WTC11 (cell line): Measurements from ENCODE around the gene HINT2. TPM values are rescaled to one million over a fixed set of nuclear protein-coding genes. Genes with fewer than 3 reads are reported as not detected.

Experiments
- ATAC-seq: fragments of 200-7000 bp; cut with Tn5 transposase; 2 replicates; pipeline ENCODE4 v1.10.0; 2021; ENCODE audit warnings: mild to moderate bottlenecking, moderate library complexity
- CTCF ChIA-PET: fragments of 300-600 bp; sonication (Branson Sonifier 250); formaldehyde crosslinking; loops from one replicate; lab custom pipeline; 2021; ENCODE audit warnings: antibody characterized with exemption; lab: Charles Lee
- POLR2A ChIA-PET: fragments of 350-600 bp; sonication (Branson Sonifier 250); formaldehyde crosslinking; loops from one replicate; lab custom pipeline; 2021; ENCODE audit warnings: antibody characterized with exemption; lab: Charles Lee
- DNase-seq: peaks from one replicate; pipeline ENCODE4 v3.0.0; 2021; ENCODE audit warnings: low spot score
- H3K27ac Mint-ChIP-seq: 2 replicates; pipeline ENCODE4 v1.8.0; 2021; ENCODE audit warnings: mixed read lengths
- H3K27me3 Mint-ChIP-seq: 2 replicates; pipeline ENCODE4 v1.8.0; 2021; ENCODE audit warnings: low read depth, mild to moderate bottlenecking, moderate library complexity, mixed read lengths
- H3K36me3 Mint-ChIP-seq: 2 replicates; pipeline ENCODE4 v1.8.0; 2021; ENCODE audit warnings: mixed read lengths
- H3K4me1 Mint-ChIP-seq: 2 replicates; pipeline ENCODE4 v1.8.0; 2022; ENCODE audit warnings: mixed read lengths
- H3K4me3 Mint-ChIP-seq: 2 replicates; pipeline ENCODE4 v1.8.0; 2021; ENCODE audit warnings: mild to moderate bottlenecking, moderate library complexity, mixed read lengths
- H3K9me3 Mint-ChIP-seq: 2 replicates; pipeline ENCODE4 v1.8.0; 2021; ENCODE audit warnings: mixed read lengths
- AR ChIP-seq: fragments of 250-450 bp; sonication (Bioruptor Pico); IDR thresholded peaks from 2 replicates; pipeline ENCODE4 v1.9.0; 2021; ENCODE audit warnings: mild to moderate bottlenecking
- ATF1 ChIP-seq: sonication (generic); formaldehyde crosslinking; IDR thresholded peaks from 2 replicates; pipeline ENCODE4 v1.8.1; 2023; ENCODE audit warnings: mild to moderate bottlenecking, moderate library complexity, missing genetic modification reagents
- ATF2 ChIP-seq: sonication (generic); formaldehyde crosslinking; IDR thresholded peaks from 2 replicates; pipeline ENCODE4 v1.8.1; 2022; ENCODE audit warnings: low read depth, missing genetic modification reagents, borderline replicate concordance
- CDX4 ChIP-seq: fragments of 250-450 bp; sonication (Bioruptor Pico); IDR thresholded peaks from 2 replicates; pipeline ENCODE4 v1.9.0; 2021; ENCODE audit warnings: moderate library complexity, mild to moderate bottlenecking, inconsistent platforms, borderline replicate concordance
- CREB1 ChIP-seq: sonication (generic); formaldehyde crosslinking; IDR thresholded peaks from 2 replicates; pipeline ENCODE4 v1.8.0; 2023; ENCODE audit warnings: mild to moderate bottlenecking, missing genetic modification reagents
- E2F1 ChIP-seq: sonication (generic); formaldehyde crosslinking; IDR thresholded peaks from 2 replicates; pipeline ENCODE4 v1.8.0; 2022; ENCODE audit warnings: mild to moderate bottlenecking, missing genetic modification reagents
- E2F5 ChIP-seq: sonication (generic); formaldehyde crosslinking; IDR thresholded peaks from 2 replicates; pipeline ENCODE4 v1.8.1; 2022; ENCODE audit warnings: mild to moderate bottlenecking, moderate library complexity, missing genetic modification reagents
- ELF4 ChIP-seq: sonication (generic); formaldehyde crosslinking; IDR thresholded peaks from 2 replicates; pipeline ENCODE4 v1.8.1; 2022; ENCODE audit warnings: low read depth, mild to moderate bottlenecking, moderate library complexity, missing genetic modification reagents
- ETV6 ChIP-seq: sonication (generic); formaldehyde crosslinking; IDR thresholded peaks from 2 replicates; pipeline ENCODE4 v1.8.1; 2022; ENCODE audit warnings: mild to moderate bottlenecking, missing genetic modification reagents
- FOXK1 ChIP-seq: sonication (generic); formaldehyde crosslinking; IDR thresholded peaks from 2 replicates; pipeline ENCODE4 v1.8.0; 2022; ENCODE audit warnings: mild to moderate bottlenecking, moderate library complexity, missing genetic modification reagents
- JUN ChIP-seq: sonication (generic); formaldehyde crosslinking; IDR thresholded peaks from 2 replicates; pipeline ENCODE4 v1.8.0; 2023; ENCODE audit warnings: mild to moderate bottlenecking, missing genetic modification reagents
- MAX ChIP-seq: sonication (generic); formaldehyde crosslinking; IDR thresholded peaks from 2 replicates; pipeline ENCODE4 v1.8.0; 2022; ENCODE audit warnings: mild to moderate bottlenecking, missing genetic modification reagents
- MLX ChIP-seq: sonication (generic); formaldehyde crosslinking; IDR thresholded peaks from 2 replicates; pipeline ENCODE4 v1.8.1; 2023; ENCODE audit warnings: mild to moderate bottlenecking, missing genetic modification reagents, moderate library complexity
- NFE2L1 ChIP-seq: sonication (generic); formaldehyde crosslinking; IDR thresholded peaks from 2 replicates; pipeline ENCODE4 v1.8.1; 2023; ENCODE audit warnings: missing genetic modification reagents
- NR1H2 ChIP-seq: sonication (generic); formaldehyde crosslinking; IDR thresholded peaks from 2 replicates; pipeline ENCODE4 v1.9.0; 2021; ENCODE audit warnings: mild to moderate bottlenecking, moderate library complexity, missing genetic modification reagents
- OVOL2 ChIP-seq: fragments of 250-450 bp; sonication (Bioruptor Pico); IDR thresholded peaks from 2 replicates; pipeline ENCODE4 v1.9.0; 2021; ENCODE audit warnings: mild to moderate bottlenecking, borderline replicate concordance
- STAT6 ChIP-seq: sonication (generic); formaldehyde crosslinking; conservative IDR thresholded peaks from 2 replicates; pipeline ENCODE4 v1.8.1; 2023; ENCODE audit warnings: mild to moderate bottlenecking, low read depth, missing genetic modification reagents, moderate library complexity
- TCF7 ChIP-seq: sonication (generic); formaldehyde crosslinking; IDR thresholded peaks from 2 replicates; pipeline ENCODE4 v1.8.0; 2022; ENCODE audit warnings: mild to moderate bottlenecking, low read depth, missing genetic modification reagents, moderate library complexity
- TEAD1 ChIP-seq: sonication (generic); formaldehyde crosslinking; IDR thresholded peaks from 2 replicates; pipeline ENCODE4 v1.8.0; 2022; ENCODE audit warnings: mild to moderate bottlenecking, missing genetic modification reagents
- TEAD4 ChIP-seq: sonication (generic); formaldehyde crosslinking; IDR thresholded peaks from 2 replicates; pipeline ENCODE4 v1.8.0; 2022; ENCODE audit warnings: mild to moderate bottlenecking, missing genetic modification reagents
- USF1 ChIP-seq: sonication (generic); formaldehyde crosslinking; IDR thresholded peaks from 2 replicates; pipeline ENCODE4 v1.8.0; 2022; ENCODE audit warnings: mild to moderate bottlenecking, missing genetic modification reagents
- USF2 ChIP-seq: sonication (generic); formaldehyde crosslinking; IDR thresholded peaks from 2 replicates; pipeline ENCODE4 v1.8.1; 2023; ENCODE audit warnings: mild to moderate bottlenecking, missing genetic modification reagents, moderate library complexity
- ZNF219 ChIP-seq: sonication (generic); formaldehyde crosslinking; IDR thresholded peaks from 2 replicates; pipeline ENCODE4 v1.8.0; 2023; ENCODE audit warnings: missing genetic modification reagents, mild to moderate bottlenecking, borderline replicate concordance
- ZNF416 ChIP-seq: fragments of 250-450 bp; sonication (Bioruptor Pico); IDR thresholded peaks from 2 replicates; pipeline ENCODE4 v1.9.0; 2021; ENCODE audit warnings: mild to moderate bottlenecking, inconsistent platforms
- total RNA-seq: library from RNA; stranded (reverse); gene quantifications from 3 replicates; pipeline ENCODE4 v1.2.3, GENCODE V29; 2021

Gene HINT2
- total RNA-seq, 1 experiment from 2014 or later = 33.6 TPM

GRCh38 chr9:35832814-35833213 is 18.0 kb upstream of the HINT2 start:
- Mint-ChIP-seq H3K4me1 (peaks cover 26% of the 10 kb centered on the region), H3K27me3 (peaks cover 4% of the 10 kb centered on the region), H3K4me3 (no peak overlapping the region), H3K36me3 (no peaks in the 10 kb centered on the region), H3K9me3 (no peaks in the 10 kb centered on the region), H3K27ac (no peak overlapping the region)
- CTCF ChIA-PET = interaction anchor here (1.3 to 5.2 kb wide), 3 partner anchors 41 to 50 kb away, joined by 6 to 59 read pairs (median 8); partner anchors contain the start of gene NPR2
- TF ChIP-seq ATF2 (CRISPR knock-in tag) = no peak
- no peak for TF ChIP-seq CDX4 (CRISPR knock-in tag)
- no peak for TF ChIP-seq ELF4
- TF ChIP-seq TEAD1 (CRISPR knock-in tag) = no peak
- no peak for TF ChIP-seq ZNF416 (CRISPR knock-in tag)
- TF ChIP-seq TCF7 = no peak
- no peak for TF ChIP-seq TEAD4 (CRISPR knock-in tag)
- no peak for TF ChIP-seq STAT6 (CRISPR knock-in tag)
- TF ChIP-seq CREB1 = no peak
- no peak for TF ChIP-seq OVOL2 (CRISPR knock-in tag)
- TF ChIP-seq AR = no peak
- ATAC-seq (no peak), DNase-seq (no peak)
- POLR2A ChIA-PET = no interaction called here

GRCh38 chr9:35831040-35831439 is 16.2 kb upstream of the HINT2 start:
- POLR2A ChIA-PET = no interaction called here
- Mint-ChIP-seq H3K27me3 (peaks cover 2% of the 10 kb centered on the region; the same call in 1 of the 2 replicates), H3K4me3 (no peak overlapping the region), H3K27ac (no peak overlapping the region), H3K9me3 (no peaks in the 10 kb centered on the region), H3K36me3 (no peaks in the 10 kb centered on the region), H3K4me1 (peaks cover 28% of the 10 kb centered on the region)
- ATAC-seq (no peak), DNase-seq (no peak)
- CTCF ChIA-PET = interaction anchor here (1.2 kb wide), 1 partner anchor 41 kb away, joined by 4 read pairs; no protein-coding TSS in a partner anchor
- TF ChIP-seq NFE2L1 (CRISPR knock-in tag) (no peak), ATF1 (CRISPR knock-in tag) (no peak), E2F5 (CRISPR knock-in tag) (no peak), USF1 (CRISPR knock-in tag) (no peak), MAX (CRISPR knock-in tag) (no peak), USF2 (CRISPR knock-in tag) (no peak), TEAD4 (CRISPR knock-in tag) (no peak), MLX (CRISPR knock-in tag) (no peak), ETV6 (CRISPR knock-in tag) (no peak), NR1H2 (CRISPR knock-in tag) (no peak), TEAD1 (CRISPR knock-in tag) (no peak), JUN (CRISPR knock-in tag) (no peak), E2F1 (CRISPR knock-in tag) (no peak), ZNF219 (CRISPR knock-in tag) (no peak), FOXK1 (CRISPR knock-in tag) (no peak)
